Stimulated activated CD4-positive, alpha-beta T cell treated with anti-CD3 and anti-CD28 coated beads, Interleukin-4, amount 100 ng/mL, for 4 hours (primary cell): ENCODE results near the gene TSPAN16.
A peak's percentile ranks its signal among the peaks of the same experiment; 100 is the strongest.
"Not testable (repeated sequence)": the region's sequence is repeated elsewhere in the genome, so short reads cannot be mapped to it uniquely, and the experiment has no call there.

Experiments
- DNase-seq, 2 experiments: peaks; one replicate each; pipeline ENCODE4 v3.0.0-alpha.2; 2020

Gene TSPAN16

DNA sequence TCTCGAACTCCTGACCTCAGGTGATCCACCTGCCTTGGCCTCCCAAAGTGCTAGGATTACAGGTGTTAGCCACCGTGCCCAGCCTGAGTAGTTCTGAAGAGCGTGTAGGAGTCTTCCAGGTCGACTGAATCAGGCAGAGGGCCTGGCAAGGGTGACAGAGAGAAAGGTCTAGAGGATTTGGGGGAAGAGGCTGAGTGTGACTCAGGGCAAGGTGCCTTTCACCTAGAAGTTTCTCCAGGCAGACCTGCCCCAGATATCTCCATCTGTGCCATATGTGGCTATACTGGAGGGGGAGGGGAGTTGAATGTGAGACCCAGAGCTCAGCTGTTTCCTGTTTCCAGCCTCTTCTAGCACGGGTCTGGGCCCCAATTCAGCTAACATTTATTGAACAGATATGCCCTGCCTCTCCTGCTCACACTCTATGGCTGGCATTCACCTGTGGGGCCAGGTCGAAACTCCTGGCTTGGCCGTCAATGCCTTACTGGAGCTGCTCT lies 51.6 kb downstream of the TSPAN16 start:
- no peak for DNase-seq

DNA sequence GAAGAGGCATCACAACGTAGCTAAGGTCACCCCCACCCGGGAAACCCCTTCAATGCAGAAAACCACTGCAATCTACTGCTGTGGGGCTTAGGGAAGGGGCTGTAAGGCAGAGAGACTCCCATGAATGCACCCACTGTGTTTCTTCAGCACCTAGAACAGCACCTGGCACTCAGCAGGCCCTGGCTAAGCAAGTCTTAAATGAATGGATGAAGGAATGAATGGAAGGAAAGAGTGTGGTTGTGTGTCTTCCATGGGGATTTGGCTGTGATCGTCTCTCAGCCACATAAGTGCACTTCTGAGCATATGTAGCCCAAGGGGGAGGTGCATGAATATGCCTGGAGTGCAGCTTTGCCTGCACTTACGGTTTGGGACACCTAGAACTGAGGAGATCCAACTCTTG lies 53.2 kb downstream of the TSPAN16 start:
- DNase-seq: no peak

DNA sequence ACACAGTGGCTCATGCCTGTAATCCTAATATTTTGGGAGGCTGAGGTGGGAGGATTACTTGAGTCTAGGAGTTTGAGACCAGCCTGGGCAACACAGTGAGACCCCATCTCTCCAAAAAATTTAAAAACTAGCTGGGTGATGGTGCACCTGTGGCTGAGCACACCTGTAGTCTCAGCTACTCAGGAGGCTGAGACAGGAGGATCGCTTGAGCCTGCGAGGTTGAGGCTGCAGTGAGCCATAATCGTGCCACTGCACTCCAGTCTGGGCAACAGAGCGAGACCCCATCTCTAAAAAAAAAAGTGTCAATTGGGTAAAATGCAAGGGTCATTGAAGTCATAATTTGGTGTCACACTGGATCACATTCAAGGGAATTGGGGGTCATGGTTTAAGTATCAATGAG lies 58.1 kb downstream of the TSPAN16 start:
- not testable (repeated sequence) for DNase-seq

DNA sequence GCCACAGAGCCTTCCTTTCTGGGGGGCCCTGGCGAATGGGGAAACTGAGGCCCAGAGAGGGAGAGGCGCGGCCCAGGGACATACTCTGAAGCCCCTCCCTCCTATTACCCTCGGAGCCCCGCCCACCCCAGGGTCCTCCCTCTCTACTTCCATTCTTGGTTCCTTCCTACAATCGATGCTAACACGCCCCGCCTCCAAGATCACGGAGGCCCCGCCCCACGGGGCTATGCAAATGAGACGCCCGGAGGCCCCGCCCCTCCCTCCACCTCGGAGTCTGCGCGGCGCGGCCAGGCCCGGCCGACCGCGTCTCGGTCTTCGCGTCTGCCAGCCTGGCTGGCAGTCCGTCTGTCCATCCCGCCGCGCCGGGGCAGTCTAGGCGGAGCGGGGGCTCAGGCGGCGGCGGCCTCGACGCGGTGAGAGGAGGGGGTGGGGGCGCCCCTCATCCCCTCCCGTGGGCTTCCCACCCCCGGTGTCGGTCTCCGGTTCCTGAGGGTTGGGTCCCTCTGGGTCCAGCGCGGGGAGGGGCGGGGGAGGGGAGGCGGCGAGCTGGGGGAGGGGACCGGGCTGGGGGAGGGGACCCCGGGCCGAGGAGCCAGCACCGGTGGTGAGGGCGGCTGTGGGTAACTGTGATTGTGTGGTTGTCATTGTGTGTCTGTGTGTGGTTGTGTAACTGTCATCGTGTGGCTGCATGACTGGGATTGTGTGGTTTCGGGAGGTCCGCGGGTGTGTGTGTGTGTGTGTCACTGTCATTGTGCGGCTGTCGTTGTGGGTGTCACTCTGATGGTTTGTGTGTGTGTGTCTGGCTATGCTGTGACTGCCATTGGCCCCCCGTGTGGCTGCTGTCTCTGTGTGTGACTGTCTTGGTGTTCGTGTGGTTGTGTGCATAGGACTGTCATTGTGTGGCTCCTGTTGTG lies 59.5 kb downstream of the TSPAN16 start, which contains the start of gene PLPPR2:
PLPPR2 (plus strand) TSS at position 273 of the 914 bp plus-strand sequence. CDS start 2,242 bp downstream, outside the sequence.
- DNase-seq: peak; percentile 81 to 82

DNA sequence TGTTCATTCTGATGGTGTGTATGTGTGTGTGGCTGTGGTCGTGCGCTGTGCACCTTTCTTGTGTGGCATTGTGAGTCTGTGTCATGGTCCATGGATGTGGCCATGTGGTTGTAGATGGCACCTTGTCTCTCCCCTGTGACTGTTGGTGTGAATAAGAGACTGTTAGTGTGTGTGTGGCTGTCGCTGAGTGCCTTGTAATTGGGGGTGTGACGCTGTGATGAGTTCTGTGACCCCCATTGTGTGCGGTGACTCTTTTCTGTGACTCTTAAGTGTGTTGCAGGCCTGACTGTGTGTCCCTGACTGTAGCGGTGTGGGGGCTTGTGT lies 60.1 kb downstream of the TSPAN16 start:
- DNase-seq: no peak

DNA sequence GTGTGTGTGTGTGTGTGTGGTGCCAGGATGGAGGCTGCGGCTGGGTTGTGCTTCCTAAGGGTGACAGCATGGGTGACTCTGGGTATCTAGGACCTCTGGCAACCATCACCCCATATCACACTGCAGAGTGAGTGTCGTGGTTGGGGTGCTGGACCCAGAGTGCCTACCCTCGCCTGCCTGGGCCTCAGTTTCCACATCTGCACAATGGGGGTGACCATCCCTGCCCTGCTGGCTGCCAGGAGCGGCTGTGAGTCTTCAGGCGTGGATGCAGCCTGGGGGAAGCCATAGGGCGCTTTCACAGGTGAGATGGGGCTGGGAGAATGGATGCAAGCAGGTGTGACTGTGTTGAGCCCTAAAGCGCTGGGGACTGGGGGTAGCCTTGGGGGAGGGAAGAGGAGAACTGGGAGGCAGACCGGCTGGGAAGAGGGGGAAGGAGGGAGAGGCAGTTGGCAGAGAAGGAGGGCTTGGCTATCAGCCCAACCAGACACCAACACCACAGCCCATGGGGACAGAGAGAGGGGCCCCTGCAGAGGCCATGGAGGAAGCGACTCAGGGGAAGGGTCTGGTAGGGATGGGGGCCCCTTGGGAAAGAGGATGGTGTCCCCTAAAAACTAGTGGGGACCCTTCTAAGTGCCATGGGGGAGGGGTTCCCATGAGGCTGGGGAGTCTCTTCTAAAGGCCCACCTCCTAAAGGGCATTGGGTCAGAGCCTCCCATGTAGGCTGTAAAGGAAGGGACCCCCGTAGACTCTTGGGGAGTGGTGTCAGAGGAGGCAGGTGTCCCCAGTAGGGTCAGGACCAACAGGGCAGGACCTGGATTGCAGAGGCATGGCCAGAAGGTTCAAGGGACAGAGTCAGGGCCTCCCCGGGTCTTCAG lies 61.0 kb downstream of the TSPAN16 start:
- no peak for DNase-seq

DNA sequence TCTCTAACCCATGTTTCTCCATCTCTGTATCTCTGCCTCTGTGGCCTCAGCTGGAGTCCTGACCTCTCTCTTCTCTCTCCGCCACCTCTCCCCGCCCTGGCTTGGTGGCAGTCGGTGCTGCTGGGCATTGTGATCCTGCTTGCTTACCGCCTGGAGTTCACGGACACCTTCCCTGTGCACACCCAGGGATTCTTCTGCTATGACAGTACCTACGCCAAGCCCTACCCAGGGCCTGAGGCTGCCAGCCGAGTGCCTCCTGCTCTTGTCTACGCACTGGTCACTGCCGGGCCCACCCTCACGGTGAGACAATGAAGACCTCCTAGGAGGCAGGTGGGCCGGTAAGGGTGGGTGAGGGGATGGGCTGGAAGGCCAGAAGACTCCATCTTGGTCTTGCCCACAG lies 63.5 kb downstream of the TSPAN16 start:
- DNase-seq: no peak

DNA sequence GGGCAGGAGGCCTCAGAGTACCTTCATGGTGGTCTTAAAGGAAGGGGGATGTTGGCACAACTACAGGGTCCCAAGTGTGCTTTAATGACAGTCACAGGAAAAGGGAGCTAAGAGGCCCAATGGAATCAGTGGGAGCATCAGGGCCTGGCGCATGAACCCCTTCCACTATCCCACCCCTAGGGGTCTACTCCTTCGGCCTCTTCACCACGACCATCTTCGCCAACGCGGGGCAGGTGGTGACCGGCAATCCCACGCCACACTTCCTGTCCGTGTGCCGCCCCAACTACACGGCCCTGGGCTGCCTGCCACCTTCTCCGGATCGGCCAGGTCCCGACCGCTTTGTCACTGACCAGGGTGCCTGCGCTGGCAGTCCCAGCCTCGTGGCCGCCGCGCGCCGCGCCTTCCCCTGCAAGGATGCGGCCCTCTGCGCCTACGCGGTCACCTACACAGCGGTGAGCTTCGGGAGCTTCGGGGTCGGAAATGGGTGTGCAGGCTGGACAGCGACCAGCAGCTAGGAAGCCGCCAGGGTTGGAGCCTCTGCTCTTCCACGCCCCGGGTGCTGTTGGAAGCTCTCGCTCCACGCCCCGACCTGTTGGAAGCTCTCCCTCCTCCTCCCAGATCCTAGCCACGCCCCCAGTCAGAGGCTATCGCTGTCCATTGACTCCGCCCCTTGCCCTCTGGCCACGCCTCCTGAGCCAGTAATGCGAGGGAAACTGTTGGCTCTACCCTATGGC lies 65.2 kb downstream of the TSPAN16 start:
- DNase-seq: no peak

DNA sequence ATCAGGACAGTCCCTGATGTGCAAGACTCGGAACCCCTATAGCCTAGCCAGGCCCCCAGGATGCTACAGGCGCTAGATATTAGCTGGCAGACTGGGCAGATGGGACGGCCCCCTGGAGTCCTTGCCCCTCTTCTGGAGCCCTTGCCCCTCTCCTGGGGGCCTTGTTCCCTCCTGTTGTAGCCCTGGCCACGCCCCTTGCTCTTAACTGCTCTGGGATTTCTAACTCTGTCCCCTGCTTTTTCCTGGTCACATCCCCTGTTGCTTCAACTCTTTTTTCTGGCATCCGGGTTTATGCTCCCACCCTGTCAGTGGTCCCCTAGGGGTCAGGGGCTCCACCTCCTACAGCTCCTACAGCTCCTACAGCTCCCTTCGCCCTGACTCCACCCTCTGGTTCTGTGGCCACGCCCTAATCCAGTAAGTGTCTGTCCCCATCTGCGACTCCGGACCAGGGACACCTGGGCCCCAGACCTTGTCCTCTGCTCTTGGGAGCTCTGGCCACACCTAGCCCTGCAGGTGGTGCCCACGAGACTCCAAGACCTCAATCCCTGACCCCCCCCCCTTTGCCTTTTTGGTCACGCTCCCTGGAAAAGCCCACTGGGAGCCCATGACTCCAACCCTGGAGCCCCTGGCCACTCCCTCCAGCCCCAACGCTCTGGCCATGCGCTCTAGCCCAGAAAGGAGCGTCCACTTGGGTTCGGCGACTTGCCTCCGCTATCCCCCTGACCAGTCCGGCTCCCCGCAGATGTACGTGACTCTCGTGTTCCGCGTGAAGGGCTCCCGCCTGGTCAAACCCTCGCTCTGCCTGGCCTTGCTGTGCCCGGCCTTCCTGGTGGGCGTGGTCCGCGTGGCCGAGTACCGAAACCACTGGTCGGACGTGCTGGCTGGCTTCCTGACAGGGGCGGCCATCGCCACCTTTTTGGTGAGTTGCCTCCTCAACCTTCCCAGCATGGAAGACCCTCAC lies 66.1 kb downstream of the TSPAN16 start:
- no peak for DNase-seq

DNA sequence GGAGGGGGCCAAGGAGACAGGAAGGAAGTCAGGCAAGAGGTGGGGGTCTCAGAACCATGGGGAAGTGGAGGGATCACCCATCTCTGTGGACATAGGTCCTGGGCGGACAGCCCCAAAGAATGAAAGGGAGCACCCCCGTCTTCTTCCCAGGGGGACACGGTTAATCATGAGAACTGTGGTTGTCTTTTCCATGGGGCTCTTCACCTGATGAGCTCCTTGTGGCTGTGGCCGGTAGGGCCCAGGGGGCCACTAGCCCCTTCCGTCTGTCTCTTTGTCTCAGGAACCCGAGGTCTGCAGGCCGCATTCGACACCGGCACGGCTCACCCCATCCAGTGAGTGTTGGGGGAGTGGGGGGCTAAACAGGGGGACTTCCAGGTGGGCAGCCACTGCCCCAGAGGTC lies 67.9 kb downstream of the TSPAN16 start:
- DNase-seq: no peak

DNA sequence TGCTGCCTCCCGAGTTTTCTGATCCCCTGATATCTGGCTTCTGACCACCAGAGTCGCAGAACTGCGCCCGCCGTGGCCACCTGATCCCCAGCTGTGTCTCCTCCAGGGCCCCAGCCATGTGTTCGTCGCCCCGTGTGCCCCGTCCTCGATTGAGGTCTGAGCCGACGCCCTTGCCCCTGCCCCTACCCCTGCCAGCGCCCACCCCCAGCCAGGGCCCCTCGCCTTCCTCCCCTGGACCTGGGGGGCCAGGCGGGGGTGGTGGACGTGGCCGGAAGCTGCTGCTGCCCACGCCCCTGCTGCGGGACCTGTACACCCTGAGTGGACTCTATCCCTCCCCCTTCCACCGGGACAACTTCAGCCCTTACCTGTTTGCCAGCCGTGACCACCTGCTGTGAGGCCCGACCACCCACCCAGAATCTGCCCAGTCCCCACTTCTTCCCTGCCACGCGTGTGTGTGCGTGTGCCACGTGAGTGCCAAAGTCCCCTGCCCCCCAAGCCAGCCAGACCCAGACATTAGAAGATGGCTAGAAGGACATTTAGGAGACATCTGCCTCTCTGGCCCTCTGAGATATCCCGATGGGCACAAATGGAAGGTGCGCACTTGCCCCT lies 68.4 kb downstream of the TSPAN16 start:
- no peak for DNase-seq

DNA sequence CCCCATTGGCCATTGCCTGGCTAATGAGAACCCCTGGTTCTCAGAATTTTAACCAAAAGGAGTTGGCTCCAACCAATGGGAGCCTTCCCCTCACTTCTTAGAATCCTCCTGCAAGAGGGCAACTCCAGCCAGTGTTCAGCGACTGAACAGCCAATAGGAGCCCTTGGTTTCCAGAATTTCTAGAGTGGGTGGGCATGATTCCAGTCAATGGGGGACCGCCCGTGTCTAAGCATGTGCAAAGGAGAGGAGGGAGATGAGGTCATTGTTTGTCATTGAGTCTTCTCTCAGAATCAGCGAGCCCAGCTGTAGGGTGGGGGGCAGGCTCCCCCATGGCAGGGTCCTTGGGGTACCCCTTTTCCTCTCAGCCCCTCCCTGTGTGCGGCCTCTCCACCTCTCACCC lies 69.0 kb downstream of the TSPAN16 start:
- no peak for DNase-seq
